Brain pericyte (primary cell): Measurements from ENCODE around the gene AP4S1.
"Not testable (repeated sequence)": the region's sequence is repeated elsewhere in the genome, so short reads cannot be mapped to it uniquely, and the experiment has no call there.

Experiments
- DNase-seq: peaks from one replicate; pipeline ENCODE4 v3.0.0-alpha.2; 2012; ENCODE audit warnings: low read depth, low spot score

AP4S1 gene

GRCh38 chr14:31042893-31043292 lies 17.4 kb downstream of the AP4S1 start:
- DNase-seq = not testable (repeated sequence)

- no peak for DNase-seq
These were observed 17.9 kb downstream of the AP4S1 start for GRCh38 chr14:31043379-31043778.

- no peak for DNase-seq
These were observed 20.1 kb downstream of the AP4S1 start for GRCh38 chr14:31045501-31046080.

GRCh38 chr14:31047503-31047902 lies 22.1 kb downstream of the AP4S1 start:
- DNase-seq = no peak

- DNase-seq = no peak
These were observed 25.6 kb downstream of the AP4S1 start for GRCh38 chr14:31051023-31051422.

GRCh38 chr14:31051511-31051910 lies 26.1 kb downstream of the AP4S1 start:
- no peak for DNase-seq

- not testable (repeated sequence) for DNase-seq
These were observed 27.6 kb downstream of the AP4S1 start for GRCh38 chr14:31052905-31053586.

- no peak for DNase-seq
These were observed 31.6 kb downstream of the AP4S1 start for GRCh38 chr14:31057035-31057434.

GRCh38 chr14:31057701-31058364 lies 32.4 kb downstream of the AP4S1 start:
- DNase-seq = no peak

GRCh38 chr14:31059152-31059924 lies 33.9 kb downstream of the AP4S1 start:
- no peak for DNase-seq

GRCh38 chr14:31060253-31060875 lies 34.9 kb downstream of the AP4S1 start:
- DNase-seq = no peak

- not testable (repeated sequence) for DNase-seq
These were observed 37.5 kb downstream of the AP4S1 start for GRCh38 chr14:31062908-31063307.

- no peak for DNase-seq
These were observed 42.8 kb downstream of the AP4S1 start for GRCh38 chr14:31068235-31068634.

- no peak for DNase-seq
These were observed 43.9 kb downstream of the AP4S1 start for GRCh38 chr14:31069343-31069742.

GRCh38 chr14:31070431-31070830 lies 45.0 kb downstream of the AP4S1 start:
- no peak for DNase-seq

GRCh38 chr14:31071151-31071550 lies 45.7 kb downstream of the AP4S1 start:
- no peak for DNase-seq

GRCh38 chr14:31075144-31075543 lies 49.7 kb downstream of the AP4S1 start:
- no peak for DNase-seq

- no peak for DNase-seq
These were observed 53.3 kb downstream of the AP4S1 start for GRCh38 chr14:31078766-31079165.

- DNase-seq = no peak
These were observed 54.6 kb downstream of the AP4S1 start for GRCh38 chr14:31080056-31080455.

GRCh38 chr14:31080484-31080883 lies 55.0 kb downstream of the AP4S1 start:
- no peak for DNase-seq

GRCh38 chr14:31083781-31084180 lies 58.3 kb downstream of the AP4S1 start:
- no peak for DNase-seq

- no peak for DNase-seq
These were observed 58.9 kb downstream of the AP4S1 start for GRCh38 chr14:31084385-31084784.
